Endothelial cell of umbilical vein (primary cell): ENCODE measurements around the gene TMCC3. TPM values are rescaled to one million over a fixed set of nuclear protein-coding genes. Genes with fewer than 3 reads are reported as not detected.

ENCODE experiments used
- BruUV-seq: library from RNA; stranded (reverse); fragments of 400-500 nt; replicated peaks from 2 replicates; lab custom pipeline; 2021; lab: Mats Ljungman, UMichigan
- CTCF ChIA-PET: fragments of 300-600, 350-600 bp; sonication (Branson Sonifier 250); formaldehyde crosslinking; loops from one replicate; lab custom pipeline; 2021; ENCODE audit warnings: antibody characterized with exemption, inconsistent platforms; lab: Charles Lee
- POLR2A ChIA-PET: fragments of 300-600, 350-600 bp; sonication (Branson Sonifier 250); formaldehyde crosslinking; loops from one replicate; lab custom pipeline; 2021; ENCODE audit warnings: antibody characterized with exemption, inconsistent platforms; lab: Charles Lee
- DNase-seq: peaks from one replicate; pipeline ENCODE4 v3.0.0-alpha.2; 2011; ENCODE audit warnings: low read depth, low spot score
- FAIRE-seq: peaks from 2 replicates; lab custom pipeline; 2011; peaks lifted over from hg19 to GRCh38; lab: Jason Lieb, UNC
- H2AFZ ChIP-seq: 2 replicates; pipeline ENCODE4 v1.6.0; 2012; ENCODE audit warnings: low read depth, low read length, control low read depth, inconsistent platforms
- H3K27ac ChIP-seq: 2 replicates; pipeline ENCODE4 v1.5.1; 2011; ENCODE audit warnings: low read depth, mild to moderate bottlenecking, control low read depth, low read length, moderate library complexity; ENCODE audit not compliant: insufficient read depth
- H3K27me3 ChIP-seq, 2 experiments: 2 replicates each; pipeline versions ENCODE4 v1.6.0 to v1.6.1; 2011; ENCODE audit warnings: low read length in 2 of 2, mixed read lengths in 1 of 2; ENCODE audit not compliant: control insufficient read depth in 2 of 2, insufficient read depth in 2 of 2
- H3K36me3 ChIP-seq, 2 experiments: 2 replicates in 1 of 2; 3 replicates in 1 of 2; pipeline ENCODE4 v1.5.1; 2011; ENCODE audit warnings: low read length in 2 of 2, mild to moderate bottlenecking in 1 of 2, moderate library complexity in 1 of 2; ENCODE audit not compliant: control insufficient read depth in 2 of 2, insufficient read depth in 2 of 2; ENCODE audit errors: extremely low read depth in 1 of 2
- H3K4me1 ChIP-seq: 3 replicates; pipeline ENCODE4 v1.5.1; 2011; ENCODE audit warnings: mild to moderate bottlenecking, low read length; ENCODE audit not compliant: control insufficient read depth, insufficient read depth; ENCODE audit errors: extremely low read depth
- H3K4me2 ChIP-seq: 2 replicates; pipeline ENCODE4 v1.6.1; 2011; ENCODE audit warnings: low read length, control low read depth, mixed read lengths; ENCODE audit not compliant: insufficient read depth
- H3K4me3 ChIP-seq, 3 experiments: fragments of 200-600 bp in 1 of 3; sonication (generic), shearing (Covaris generic) in 1 of 3; replicated peaks in 1 of 3; 2 replicates each; pipeline ENCODE4 v1.5.1; 2011 to 2016; ENCODE audit warnings: control low read depth in 3 of 3, low read length in 3 of 3, mild to moderate bottlenecking in 2 of 3, inconsistent platforms in 1 of 3, low read depth in 1 of 3, moderate library complexity in 1 of 3; ENCODE audit not compliant: insufficient read depth in 1 of 3
- H3K79me2 ChIP-seq: 2 replicates; pipeline ENCODE4 v1.6.0; 2012; ENCODE audit warnings: low read length, inconsistent platforms; ENCODE audit not compliant: control insufficient read depth, insufficient read depth
- H3K9ac ChIP-seq: replicated peaks from 2 replicates; pipeline ENCODE3; 2011; ENCODE audit warnings: low read length, control low read depth; ENCODE audit not compliant: insufficient read depth; ENCODE audit errors: extremely low read depth
- H3K9me1 ChIP-seq: replicated peaks from 3 replicates; pipeline ENCODE4 v1.6.0; 2011; ENCODE audit warnings: mild to moderate bottlenecking, low read length; ENCODE audit not compliant: control insufficient read depth, insufficient read depth; ENCODE audit errors: extremely low read depth
- H3K9me3 ChIP-seq: replicated peaks from 2 replicates; pipeline ENCODE4 v1.5.1; 2012; ENCODE audit warnings: low read length, inconsistent platforms; ENCODE audit not compliant: control insufficient read depth, insufficient read depth
- H4K20me1 ChIP-seq: replicated peaks from 2 replicates; pipeline ENCODE3; 2011; ENCODE audit warnings: mild to moderate bottlenecking, low read length; ENCODE audit not compliant: control insufficient read depth, insufficient read depth; ENCODE audit errors: extremely low read depth
- EZH2 ChIP-seq: IDR thresholded peaks from 2 replicates; pipeline ENCODE4 v1.6.1; 2012; ENCODE audit warnings: borderline replicate concordance, low read depth, mild to moderate bottlenecking, moderate library complexity, low read length, inconsistent platforms; ENCODE audit not compliant: severe bottlenecking
- FOS ChIP-seq: IDR thresholded peaks from 2 replicates; pipeline ENCODE4 v1.6.1; 2011; ENCODE audit warnings: mild to moderate bottlenecking, low read length, moderate library complexity, borderline replicate concordance; ENCODE audit not compliant: insufficient read depth
- GATA2 ChIP-seq: IDR thresholded peaks from 2 replicates; pipeline ENCODE4 v1.7.0; 2011; ENCODE audit warnings: low read depth, mild to moderate bottlenecking, moderate library complexity, mixed read lengths, low read length; ENCODE audit not compliant: insufficient read length, insufficient read depth
- JUN ChIP-seq: IDR thresholded peaks from 2 replicates; pipeline ENCODE4 v1.6.1; 2011; ENCODE audit warnings: borderline replicate concordance, low read depth; ENCODE audit not compliant: insufficient read length, insufficient read depth
- MYC ChIP-seq: IDR thresholded peaks from one replicate; pipeline ENCODE4 v1.6.1; 2011; ENCODE audit warnings: mild to moderate bottlenecking, low read depth, low read length
- POLR2A ChIP-seq: IDR thresholded peaks from 2 replicates; pipeline ENCODE4 v1.6.1; 2012; ENCODE audit warnings: low read depth, mild to moderate bottlenecking, control low read depth, low read length
- POLR2AphosphoS5 ChIP-seq: IDR thresholded peaks from 2 replicates; pipeline ENCODE4 v1.6.1; 2012; ENCODE audit warnings: low read depth, mild to moderate bottlenecking, control low read depth, low read length, moderate library complexity; ENCODE audit not compliant: insufficient read depth
- dilution Hi-C: fragments of 300-500 bp; cut with MboI; formaldehyde crosslinking; loops from one replicate; pipeline ENCODE4 v1.15.0; 2019; ENCODE audit warnings: low sequenced_read_pairs; ENCODE audit not compliant: extremely low pct_ligation_motif_present
- intact Hi-C: fragments of 100-400 bp; cut with micrococcal nuclease; formaldehyde crosslinking; loops from one replicate; pipeline ENCODE4 v1.10.0; 2022
- polyA plus RNA-seq, 4 experiments: library from polyadenylated mRNA; depleted of rRNA in 3 of 4; stranded (reverse) in 3 of 4; unstranded in 1 of 4; fragments of >200 nt; gene quantifications; 2 replicates each; pipeline versions ENCODE4 v1.2.1 to v1.2.3, GENCODE V29; 2011 to 2012; ENCODE audit warnings: missing spikeins in 1 of 4
- total RNA-seq: library from RNA; stranded (reverse); gene quantifications from 2 replicates; pipeline ENCODE4 v1.2.3, GENCODE V29; 2021
- TF ChIP-seq, protein P1 (sequence below): IDR thresholded peaks from 2 replicates; pipeline ENCODE4 v1.6.1; 2011; ENCODE audit not compliant: insufficient read depth, insufficient read length
- TF ChIP-seq, protein P2 (sequence below), 2 donors: IDR thresholded peaks; 1 replicate in 1 of 2; 2 replicates in 1 of 2; pipeline ENCODE4 v1.5.1; 2011; ENCODE audit warnings: low read length in 2 of 2, mild to moderate bottlenecking in 2 of 2, moderate library complexity in 2 of 2, control low read depth in 1 of 2, inconsistent platforms in 1 of 2, low read depth in 1 of 2; ENCODE audit not compliant: insufficient read depth in 1 of 2; ENCODE audit errors: extremely low read depth in 1 of 2

TMCC3 gene
- total and polyA plus RNA-seq, 2 donors (not counting 3 experiments of a cell fraction or from before 2014, with no cell fraction given), result 13.5 to 30.4 TPM

DNA sequence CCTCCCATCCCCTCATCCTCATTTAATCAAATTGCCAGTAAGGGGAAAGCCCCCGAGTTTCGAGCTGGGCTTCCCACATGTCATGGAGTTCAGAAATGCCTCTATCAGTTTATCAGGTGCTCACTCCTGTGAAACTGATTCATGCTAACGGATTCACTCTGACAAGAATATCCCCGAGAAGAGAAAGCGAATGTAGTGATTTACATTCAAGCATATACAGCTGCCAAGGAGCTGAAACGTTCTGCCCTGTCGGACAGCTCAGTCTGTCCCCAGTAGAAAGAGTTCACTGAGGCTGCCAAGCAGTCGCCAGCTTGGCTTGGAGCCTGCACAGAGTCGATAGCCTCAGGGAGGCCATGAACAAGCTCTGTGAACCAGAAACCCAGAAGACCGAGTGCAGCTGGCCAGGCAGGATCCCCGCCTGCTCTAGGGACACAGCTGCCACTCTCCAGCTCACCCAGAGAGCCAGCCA lies 88.4 kb downstream of the TMCC3 start:
- Histone ChIP-seq H4K20me1 (no peaks in the 10 kb centered on the region), H3K36me3 (no peaks in the 10 kb centered on the region), H3K79me2 (no peaks in the 10 kb centered on the region), H3K4me2 (no peak overlapping the region), H2AFZ (no peak overlapping the region), H3K9me3 (no peaks in the 10 kb centered on the region), H3K27ac (no peak overlapping the region), H3K4me3 (no peak overlapping the region), H3K9ac (no peak overlapping the region), H3K9me1 (no peaks in the 10 kb centered on the region), H3K27me3 (no peaks in the 10 kb centered on the region), H3K4me1 (peaks cover 11% of the 10 kb centered on the region)
- TF ChIP-seq JUN (no peak), POLR2AphosphoS5 (no peak), MYC (no peak), FOS (no peak), POLR2A (no peak), GATA2 (no peak), EZH2 (no peak)
- TF ChIP-seq, protein P1, sequence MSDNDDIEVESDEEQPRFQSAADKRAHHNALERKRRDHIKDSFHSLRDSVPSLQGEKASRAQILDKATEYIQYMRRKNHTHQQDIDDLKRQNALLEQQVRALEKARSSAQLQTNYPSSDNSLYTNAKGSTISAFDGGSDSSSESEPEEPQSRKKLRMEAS, result no peak
- TF ChIP-seq, protein P2, sequence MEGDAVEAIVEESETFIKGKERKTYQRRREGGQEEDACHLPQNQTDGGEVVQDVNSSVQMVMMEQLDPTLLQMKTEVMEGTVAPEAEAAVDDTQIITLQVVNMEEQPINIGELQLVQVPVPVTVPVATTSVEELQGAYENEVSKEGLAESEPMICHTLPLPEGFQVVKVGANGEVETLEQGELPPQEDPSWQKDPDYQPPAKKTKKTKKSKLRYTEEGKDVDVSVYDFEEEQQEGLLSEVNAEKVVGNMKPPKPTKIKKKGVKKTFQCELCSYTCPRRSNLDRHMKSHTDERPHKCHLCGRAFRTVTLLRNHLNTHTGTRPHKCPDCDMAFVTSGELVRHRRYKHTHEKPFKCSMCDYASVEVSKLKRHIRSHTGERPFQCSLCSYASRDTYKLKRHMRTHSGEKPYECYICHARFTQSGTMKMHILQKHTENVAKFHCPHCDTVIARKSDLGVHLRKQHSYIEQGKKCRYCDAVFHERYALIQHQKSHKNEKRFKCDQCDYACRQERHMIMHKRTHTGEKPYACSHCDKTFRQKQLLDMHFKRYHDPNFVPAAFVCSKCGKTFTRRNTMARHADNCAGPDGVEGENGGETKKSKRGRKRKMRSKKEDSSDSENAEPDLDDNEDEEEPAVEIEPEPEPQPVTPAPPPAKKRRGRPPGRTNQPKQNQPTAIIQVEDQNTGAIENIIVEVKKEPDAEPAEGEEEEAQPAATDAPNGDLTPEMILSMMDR (IDR thresholded peaks at IDR 0.05; ENCODE audit: extremely low read depth in 1 of 2, insufficient read depth in 1 of 2, low read depth in 1 of 2, low read length in 2 of 2), result no peak
- dilution Hi-C loops, result no loop called here
- POLR2A ChIA-PET, result no interaction called here
- DNase-seq, result no peak
- intact Hi-C loops, result no loop called here
- CTCF ChIA-PET, result interaction anchor here (0.9 to 1.9 kb wide), 3 partner anchors 11 to 202 kb away, joined by 3 to 4 read pairs (median 4); no protein-coding TSS in a partner anchor
- no peak for FAIRE-seq
- BruUV-seq, result no TSS peak
